Measurements from ENCODE around the gene PTPRA. TPM values are rescaled to one million over a fixed set of nuclear protein-coding genes. Genes with fewer than 3 reads are reported as not detected.
A peak's percentile ranks its signal among the peaks of the same experiment; 100 is the strongest.

PTPRA gene
- total and polyA plus RNA-seq, 2 donors (not counting 3 experiments of a cell fraction or from before 2014, with no cell fraction given) = 43.2 to 53.4 TPM

DNA sequence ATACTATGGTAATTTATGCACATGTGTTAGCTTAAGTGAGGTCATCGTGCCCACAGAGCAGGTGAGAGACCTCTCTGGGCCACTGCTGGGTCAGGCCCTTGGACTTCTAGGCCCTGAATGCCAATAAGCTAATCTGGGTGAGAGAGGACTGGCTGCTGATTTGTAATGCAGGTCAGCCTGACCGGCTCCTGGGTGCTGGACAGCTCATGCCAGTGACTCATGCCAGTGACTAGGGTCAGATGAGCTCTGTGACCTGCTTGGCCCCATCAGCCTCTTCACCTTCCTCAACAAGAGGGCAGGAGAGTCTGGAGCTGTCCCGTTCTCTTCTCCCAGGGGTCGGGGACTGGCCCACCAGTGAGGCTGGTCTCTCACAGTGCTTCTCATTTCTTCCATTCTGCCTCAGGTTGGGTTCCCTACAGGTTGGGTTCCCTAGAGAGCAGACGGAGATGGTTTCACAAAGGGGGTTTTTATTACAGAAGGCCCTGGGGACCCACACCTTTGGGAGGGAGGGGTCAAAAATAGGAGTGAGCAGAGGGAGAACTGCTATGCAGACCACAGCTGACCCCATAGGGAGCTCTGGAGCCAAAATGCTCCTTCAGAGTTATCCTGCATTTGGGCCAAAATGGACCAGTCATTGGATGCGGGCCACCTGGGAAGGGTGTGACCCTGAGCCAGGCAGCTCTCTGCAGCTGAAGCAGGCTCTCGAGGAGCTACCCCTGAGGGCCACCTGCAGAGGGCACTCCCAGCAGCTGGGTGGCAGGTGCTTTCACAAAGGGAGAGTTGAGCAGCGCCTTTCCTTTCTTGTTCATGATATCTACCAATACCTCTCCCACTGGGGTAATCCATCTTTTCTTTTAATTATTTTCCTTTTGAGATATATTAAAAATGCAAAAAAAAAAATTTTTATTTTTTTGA lies 196.0 kb downstream of the PTPRA start:
- no peak overlapping the region for H3K9ac ChIP-seq (replicated peaks; ENCODE audit: extremely low read depth, insufficient read depth, low read length)
- no TSS peak for BruUV-seq (replicated peaks)
- dilution Hi-C loops (cut with MboI; ENCODE audit: extremely low pct_ligation_motif_present, low sequenced_read_pairs) (no loop called here), intact Hi-C loops (cut with micrococcal nuclease) (no loop called here)
- ChIA-PET CTCF (interaction anchor here (3.3 kb wide), 1 partner anchor 16 kb away, joined by 11 read pairs; no protein-coding TSS in a partner anchor), POLR2A (no interaction called here)
- FAIRE-seq (no peak), DNase-seq (ENCODE audit: low read depth, low spot score) (no peak)
- TF ChIP-seq POLR2A (IDR thresholded peaks at IDR 0.05; ENCODE audit: low read depth, low read length) = no peak
- TF ChIP-seq FOS (IDR thresholded peaks at IDR 0.05; ENCODE audit: borderline replicate concordance, insufficient read depth, low read length) = no peak
- TF ChIP-seq, protein P1, sequence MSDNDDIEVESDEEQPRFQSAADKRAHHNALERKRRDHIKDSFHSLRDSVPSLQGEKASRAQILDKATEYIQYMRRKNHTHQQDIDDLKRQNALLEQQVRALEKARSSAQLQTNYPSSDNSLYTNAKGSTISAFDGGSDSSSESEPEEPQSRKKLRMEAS (IDR thresholded peaks at IDR 0.05; ENCODE audit: insufficient read depth, insufficient read length) = no peak
- peak in 1 of 2 donors; percentile 4 for TF ChIP-seq CTCF (IDR thresholded peaks at IDR 0.05; ENCODE audit: extremely low read depth in 1 of 2, insufficient read depth in 1 of 2, low read depth in 1 of 2, low read length in 2 of 2)
- TF ChIP-seq GATA2 (IDR thresholded peaks at IDR 0.05; ENCODE audit: insufficient read depth, insufficient read length, low read depth, low read length) = no peak
- TF ChIP-seq MYC (IDR thresholded peaks at IDR 0.05; ENCODE audit: low read depth, low read length) = no peak
- no peak overlapping the region for H2AFZ ChIP-seq (ENCODE audit: low read depth, low read length)
- no peaks in the 10 kb centered on the region for H4K20me1 ChIP-seq (replicated peaks; ENCODE audit: control insufficient read depth, extremely low read depth, insufficient read depth, low read length)
- no peak overlapping the region for H3K4me2 ChIP-seq (ENCODE audit: insufficient read depth, low read length)
- no peaks in the 10 kb centered on the region for H3K79me2 ChIP-seq (ENCODE audit: control insufficient read depth, insufficient read depth, low read length)
- peaks cover 1 to 7% of the 10 kb centered on the region in 2 experiments for H3K27me3 ChIP-seq (ENCODE audit: control insufficient read depth in 2 of 2, insufficient read depth in 2 of 2, low read length in 2 of 2)
- H3K4me1 ChIP-seq (ENCODE audit: control insufficient read depth, extremely low read depth, insufficient read depth, low read length) = no peaks in the 10 kb centered on the region
- no peaks in the 10 kb centered on the region for H3K36me3 ChIP-seq (ENCODE audit: control insufficient read depth in 2 of 2, extremely low read depth in 1 of 2, insufficient read depth in 2 of 2, low read length in 2 of 2)
- no peaks in the 10 kb centered on the region for H3K9me3 ChIP-seq (replicated peaks; ENCODE audit: control insufficient read depth, insufficient read depth, low read length)
- no peaks in the 10 kb centered on the region for H3K9me1 ChIP-seq (replicated peaks; ENCODE audit: control insufficient read depth, extremely low read depth, insufficient read depth, low read length)
- H3K4me3 ChIP-seq (replicated peaks in 1 of 3; ENCODE audit: insufficient read depth in 1 of 3, low read depth in 1 of 3, low read length in 3 of 3) = no peak overlapping the region
- H3K27ac ChIP-seq (ENCODE audit: insufficient read depth, low read depth, low read length) = no peak overlapping the region

Data from endothelial cell of umbilical vein (primary cell).